ENCODE data around the gene TC2N. TPM values are rescaled to one million over a fixed set of nuclear protein-coding genes. Genes with fewer than 3 reads are reported as not detected.

The TC2N gene
- 100 to 1,000 TPM; 180 to 195 TPM for total RNA-seq

DNA sequence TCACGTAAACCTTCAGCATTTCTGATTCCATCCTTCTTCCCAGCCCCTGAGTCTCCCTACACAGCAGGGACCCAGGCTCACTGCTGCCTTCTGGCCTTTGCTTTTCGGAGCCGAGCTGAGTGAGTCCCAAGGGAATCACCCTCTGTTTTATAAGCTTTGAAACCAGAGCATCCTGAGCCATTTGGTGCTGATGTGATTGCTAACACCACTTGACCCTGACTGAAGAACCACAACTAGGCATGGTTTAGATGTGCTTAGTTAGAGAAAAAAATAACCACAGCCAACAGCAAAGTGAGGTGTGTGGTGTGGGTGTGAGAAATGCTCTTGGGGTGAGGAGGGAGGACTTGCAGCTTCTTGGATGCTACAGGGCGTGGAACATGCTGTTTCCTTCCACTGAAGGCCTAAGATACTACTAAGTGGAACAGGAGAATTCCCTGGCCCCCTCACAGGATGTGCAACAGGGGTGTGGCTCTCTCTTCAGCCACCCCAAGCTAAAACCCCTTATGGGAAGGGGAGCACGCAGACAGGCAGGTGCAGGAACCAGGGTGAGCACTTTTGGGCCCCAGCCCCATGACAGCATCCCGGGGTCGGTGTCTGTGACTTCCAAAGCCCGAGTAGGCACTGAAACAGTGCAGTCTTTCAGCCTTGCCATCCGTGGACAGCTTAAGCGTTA lies at the start of gene TC2N:
TC2N (minus strand) TSS at position 221 of the 673 bp plus-strand sequence. CDS start 53,767 bp downstream, outside the sequence.
- DNase-seq, result peak; percentile 81
- POLR2A ChIA-PET, result interaction anchor here (0.7 to 4.4 kb wide), 35 partner anchors 8 to 1483 kb away, joined by 3 to 34 read pairs (median 4); partner anchors contain the start of genes CPSF2, DGLUCY, NDUFB1 and PPP4R3A
- peak within 1 kb of the TSS; percentile 95 for H3K27ac Mint-ChIP-seq

DNA sequence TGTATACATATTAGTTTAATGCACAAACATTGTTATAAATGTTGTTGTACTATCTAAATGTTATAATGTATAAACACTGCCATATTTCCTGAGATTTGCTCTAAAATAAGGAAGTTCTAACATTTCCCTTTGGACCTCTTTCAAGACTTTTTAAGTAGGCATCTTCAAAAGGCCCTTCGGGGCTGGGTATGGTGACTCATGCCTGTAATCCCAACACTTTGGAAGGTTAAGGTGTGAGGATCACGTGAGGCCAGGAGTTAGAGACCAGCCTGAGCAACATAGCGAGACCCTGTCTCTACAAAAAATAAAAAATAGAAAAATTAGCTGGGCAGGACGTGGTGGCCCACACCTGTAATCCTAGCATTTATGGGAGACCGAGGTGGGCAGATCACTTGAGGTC lies 44.7 kb upstream of the TC2N start:
- H3K9me3 Mint-ChIP-seq, result no peaks in the 10 kb centered on the region
- DNase-seq, result no peak
- H3K36me3 Mint-ChIP-seq (ENCODE audit: low read depth), result no peaks in the 10 kb centered on the region
- ChIA-PET CTCF (interaction anchor here (0.7 to 3.3 kb wide), 24 partner anchors 13 to 403 kb away, joined by 3 to 25 read pairs (median 8); partner anchors contain the start of gene TC2N), POLR2A (interaction anchor here (0.7 to 1.0 kb wide), 4 partner anchors 45 to 152 kb away, joined by 3 to 5 read pairs (median 3); partner anchors contain the start of gene TC2N)
- no peak overlapping the region for H3K27ac Mint-ChIP-seq
- H3K27me3 Mint-ChIP-seq, result no peaks in the 10 kb centered on the region
- H3K4me3 Mint-ChIP-seq, result no peak overlapping the region
- H3K4me1 Mint-ChIP-seq, result peaks cover 11% of the 10 kb centered on the region

More for the DNA sequence above, at the start of gene TC2N:
- Mint-ChIP-seq H3K27me3 (no peaks in the 10 kb centered on the region), H3K4me1 (peaks cover 78% of the 10 kb centered on the region), H3K4me3 (peak within 1 kb of the TSS; percentile 94), H3K36me3 (ENCODE audit: low read depth) (peaks cover 42% of the 10 kb centered on the region), H3K9me3 (no peaks in the 10 kb centered on the region)
- CTCF ChIA-PET, result interaction anchor here (0.9 to 2.7 kb wide), 6 partner anchors 9 to 129 kb away, joined by 3 to 25 read pairs (median 3); no protein-coding TSS in a partner anchor

DNA sequence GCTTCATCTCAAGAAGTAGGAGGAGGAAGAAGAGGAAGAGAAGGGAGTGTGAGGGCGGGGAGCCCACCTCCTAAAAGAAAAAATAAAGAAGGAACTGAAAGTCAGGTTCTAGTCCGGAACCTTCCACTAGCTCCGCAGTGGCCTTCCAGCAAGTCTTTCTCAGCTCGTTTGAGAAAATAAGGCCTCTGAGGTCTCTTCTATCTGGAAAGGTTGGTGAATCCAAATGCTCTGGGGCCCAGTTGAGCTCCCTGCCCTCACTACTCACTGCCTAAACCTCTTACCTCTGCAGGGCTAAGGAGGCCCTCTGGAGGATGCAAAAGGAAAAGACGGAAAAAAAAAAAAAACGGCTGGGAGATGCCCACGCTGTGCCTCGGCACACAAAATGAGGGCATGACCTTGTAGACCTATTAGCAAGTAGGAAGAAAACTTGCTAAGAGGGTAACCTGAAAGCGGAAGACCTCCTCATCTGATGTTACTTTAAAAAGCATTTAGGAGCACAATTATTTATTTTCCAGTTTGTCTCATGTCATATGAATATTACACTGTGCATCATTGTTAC lies 44.2 kb upstream of the TC2N start:
- peak; percentile 51 for DNase-seq
- Mint-ChIP-seq H3K27me3 (no peaks in the 10 kb centered on the region), H3K36me3 (ENCODE audit: low read depth) (no peaks in the 10 kb centered on the region), H3K27ac (no peak overlapping the region), H3K4me1 (peaks cover 11% of the 10 kb centered on the region), H3K4me3 (no peak overlapping the region), H3K9me3 (no peaks in the 10 kb centered on the region)
- CTCF ChIA-PET, result interaction anchor here (0.7 to 3.3 kb wide), 48 partner anchors 10 to 402 kb away, joined by 3 to 25 read pairs (median 5); partner anchors contain the start of gene TC2N
- POLR2A ChIA-PET, result interaction anchor here (0.6 to 1.2 kb wide), 7 partner anchors 21 to 164 kb away, joined by 3 to 10 read pairs (median 3); partner anchors contain the start of gene TC2N

DNA sequence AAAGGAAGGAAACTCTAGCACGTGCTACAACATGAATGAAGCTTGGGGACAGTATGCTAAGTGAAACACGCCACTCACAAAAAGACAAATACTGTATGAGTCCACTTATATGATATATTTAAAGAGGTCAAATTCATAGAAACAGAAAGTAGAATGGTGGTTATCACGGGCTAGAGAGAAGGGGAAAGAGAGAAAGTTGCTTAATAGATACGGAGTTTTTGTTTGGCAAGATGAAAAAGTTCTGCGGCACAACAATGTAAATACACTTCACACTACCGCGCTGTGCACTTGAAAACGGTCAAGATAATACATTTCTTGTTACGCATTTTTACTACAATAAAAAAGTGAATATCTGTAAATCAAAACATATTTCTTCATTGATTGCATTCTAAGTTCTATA lies 42.9 kb upstream of the TC2N start:
- Mint-ChIP-seq H3K36me3 (ENCODE audit: low read depth) (no peaks in the 10 kb centered on the region), H3K4me1 (peaks cover 11% of the 10 kb centered on the region), H3K9me3 (no peaks in the 10 kb centered on the region), H3K27me3 (no peaks in the 10 kb centered on the region), H3K27ac (no peak overlapping the region), H3K4me3 (no peak overlapping the region)
- ChIA-PET CTCF (interaction anchor here (0.6 to 3.3 kb wide), 13 partner anchors 8 to 396 kb away, joined by 3 to 25 read pairs (median 6); partner anchors contain the start of gene TC2N), POLR2A (no interaction called here)
- DNase-seq, result no peak

DNA sequence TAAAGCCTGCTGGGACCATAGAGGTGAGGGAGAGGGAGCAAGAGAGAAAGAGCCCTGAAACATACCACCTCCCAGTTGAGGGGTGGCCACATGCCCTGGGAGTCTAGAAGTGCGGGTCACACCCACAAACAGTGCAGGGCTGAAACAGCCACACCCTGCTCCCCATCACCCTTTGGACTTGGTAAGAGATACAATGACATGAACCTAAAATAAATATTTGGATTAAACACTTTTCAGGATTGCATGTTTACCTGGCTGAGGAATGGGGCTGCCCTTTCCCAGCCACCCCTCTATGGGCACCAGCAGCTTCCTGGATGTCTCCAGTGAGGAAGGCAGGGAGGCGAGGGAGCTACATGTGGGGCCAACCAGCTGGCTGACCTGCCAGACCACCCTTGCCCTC lies 39.0 kb upstream of the TC2N start:
- Mint-ChIP-seq H3K36me3 (ENCODE audit: low read depth) (no peaks in the 10 kb centered on the region), H3K9me3 (no peaks in the 10 kb centered on the region), H3K4me3 (no peak overlapping the region), H3K27ac (no peak overlapping the region), H3K27me3 (peaks cover 3% of the 10 kb centered on the region), H3K4me1 (peaks cover 7% of the 10 kb centered on the region)
- POLR2A ChIA-PET, result no interaction called here
- DNase-seq, result no peak
- CTCF ChIA-PET, result no interaction called here

DNA sequence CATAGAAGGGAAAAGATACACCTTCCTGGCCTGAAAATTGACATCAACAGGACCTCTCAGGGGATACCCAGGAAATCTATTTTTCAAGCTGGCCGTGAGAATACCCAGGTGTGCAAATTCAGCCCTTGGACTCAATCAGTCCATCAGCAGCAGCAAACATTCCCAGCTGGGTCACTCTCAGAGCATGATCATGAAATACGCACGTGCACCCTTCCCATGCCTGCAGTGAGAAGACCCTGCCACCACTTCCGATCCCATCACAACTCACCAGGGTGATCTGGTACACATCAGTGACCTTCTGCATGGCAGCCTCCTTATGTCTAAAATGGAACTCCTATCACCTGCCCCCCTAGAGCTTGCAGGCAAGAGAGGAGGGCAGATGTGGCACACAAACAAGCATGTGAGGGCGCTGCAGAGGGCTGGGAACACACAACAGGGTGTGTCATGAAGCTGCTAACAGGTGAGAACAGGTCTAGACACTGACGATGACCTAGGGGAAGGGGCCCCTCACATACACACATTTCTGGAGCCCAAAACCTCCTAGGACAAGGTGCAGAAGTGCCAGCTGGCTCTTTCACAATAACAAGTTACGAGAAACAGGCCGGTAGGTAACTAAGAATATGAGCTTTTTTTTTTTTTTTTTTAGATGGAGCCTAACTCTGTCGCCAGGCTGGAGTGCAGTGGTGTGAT lies 37.8 kb upstream of the TC2N start:
- no peak for DNase-seq
- peaks cover 3% of the 10 kb centered on the region for H3K27me3 Mint-ChIP-seq
- peaks cover 2% of the 10 kb centered on the region for H3K4me1 Mint-ChIP-seq
- H3K27ac Mint-ChIP-seq, result no peak overlapping the region
- CTCF ChIA-PET, result interaction anchor here (0.6 to 1.2 kb wide), 2 partner anchors 13 to 29 kb away, joined by 3 read pairs; no protein-coding TSS in a partner anchor
- H3K9me3 Mint-ChIP-seq, result no peaks in the 10 kb centered on the region
- POLR2A ChIA-PET, result interaction anchor here (0.6 kb wide), 1 partner anchor 17 kb away, joined by 4 read pairs; no protein-coding TSS in a partner anchor
- H3K4me3 Mint-ChIP-seq, result no peak overlapping the region
- H3K36me3 Mint-ChIP-seq (ENCODE audit: low read depth), result no peaks in the 10 kb centered on the region

DNA sequence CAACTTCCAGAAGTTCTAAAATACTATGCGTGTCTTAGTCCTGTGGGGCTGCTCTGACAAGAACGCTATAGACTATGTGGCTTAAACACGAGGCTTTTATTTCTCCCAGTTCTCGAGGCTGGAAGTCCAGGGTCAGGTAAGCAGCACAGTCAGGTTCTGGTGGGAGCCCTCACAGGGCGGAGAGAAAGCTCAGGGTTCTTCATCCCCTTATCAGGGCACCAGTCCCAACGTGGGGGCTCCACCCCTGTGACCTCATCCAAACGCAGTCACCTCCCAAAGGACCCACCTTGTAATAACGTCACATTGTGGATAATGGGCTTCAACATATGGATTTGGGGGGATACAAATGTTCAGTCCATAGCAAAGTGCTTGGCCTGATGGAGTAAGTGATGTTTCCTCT lies 37.1 kb upstream of the TC2N start:
- no peaks in the 10 kb centered on the region for H3K36me3 Mint-ChIP-seq (ENCODE audit: low read depth)
- CTCF ChIA-PET, result no interaction called here
- peaks cover 2% of the 10 kb centered on the region for H3K4me1 Mint-ChIP-seq
- H3K27ac Mint-ChIP-seq, result no peak overlapping the region
- no peak for DNase-seq
- peaks cover 3% of the 10 kb centered on the region for H3K27me3 Mint-ChIP-seq
- POLR2A ChIA-PET, result no interaction called here
- no peaks in the 10 kb centered on the region for H3K9me3 Mint-ChIP-seq
- H3K4me3 Mint-ChIP-seq, result no peak overlapping the region

DNA sequence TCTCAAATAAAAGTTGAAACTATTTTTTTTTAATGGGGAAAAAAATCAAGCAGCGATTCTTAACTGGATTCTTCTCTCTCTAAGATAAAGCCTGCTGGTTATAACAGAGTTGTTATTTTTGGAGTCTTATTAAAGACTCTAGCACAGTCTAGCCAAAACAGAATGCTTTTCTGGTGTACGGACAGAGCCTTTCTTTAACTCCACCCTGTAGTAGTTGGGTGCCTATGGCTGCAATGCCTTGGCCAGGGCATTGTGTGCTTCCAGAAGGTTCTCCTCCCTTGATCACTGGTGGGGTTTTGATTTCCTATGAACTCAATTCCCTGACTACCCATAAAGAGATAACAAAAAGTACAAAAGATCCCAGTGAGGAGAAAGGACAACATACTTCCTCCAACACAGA lies 35.7 kb upstream of the TC2N start:
- CTCF ChIA-PET, result no interaction called here
- POLR2A ChIA-PET, result interaction anchor here (0.7 kb wide), 1 partner anchor 30 kb away, joined by 3 read pairs; no protein-coding TSS in a partner anchor
- DNase-seq, result no peak
- Mint-ChIP-seq H3K4me3 (no peak overlapping the region), H3K27ac (no peak overlapping the region), H3K36me3 (ENCODE audit: low read depth) (no peaks in the 10 kb centered on the region), H3K27me3 (peaks cover 3% of the 10 kb centered on the region), H3K9me3 (no peaks in the 10 kb centered on the region), H3K4me1 (peaks cover 1% of the 10 kb centered on the region)

DNA sequence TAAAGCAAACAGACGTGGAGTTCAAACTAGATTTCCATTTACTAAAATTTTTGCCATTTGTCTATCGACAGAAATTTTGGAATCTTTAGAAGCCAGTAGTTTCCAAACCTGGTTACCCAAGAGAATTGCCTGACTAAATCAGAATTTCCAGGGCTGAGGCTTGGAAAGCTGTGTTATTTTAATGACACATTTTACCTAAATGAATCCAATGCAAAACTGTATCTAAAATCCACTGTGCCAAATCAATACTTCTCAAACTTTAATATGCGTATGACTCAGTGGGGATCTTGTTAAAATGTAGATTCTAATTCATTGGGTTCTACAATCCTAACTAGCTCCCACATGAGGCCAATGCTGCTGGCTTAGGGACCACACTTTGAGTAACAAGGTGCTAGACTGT lies 35.0 kb upstream of the TC2N start:
- Mint-ChIP-seq H3K4me1 (no peaks in the 10 kb centered on the region), H3K36me3 (ENCODE audit: low read depth) (no peaks in the 10 kb centered on the region), H3K27me3 (peaks cover 3% of the 10 kb centered on the region), H3K9me3 (no peaks in the 10 kb centered on the region), H3K4me3 (no peak overlapping the region), H3K27ac (no peak overlapping the region)
- POLR2A ChIA-PET, result interaction anchor here (0.7 to 1.3 kb wide), 2 partner anchors 29 to 35 kb away, joined by 3 read pairs; partner anchors contain the start of gene TC2N
- CTCF ChIA-PET, result interaction anchor here (2.2 kb wide), 1 partner anchor 9 kb away, joined by 6 read pairs; no protein-coding TSS in a partner anchor
- no peak for DNase-seq

DNA sequence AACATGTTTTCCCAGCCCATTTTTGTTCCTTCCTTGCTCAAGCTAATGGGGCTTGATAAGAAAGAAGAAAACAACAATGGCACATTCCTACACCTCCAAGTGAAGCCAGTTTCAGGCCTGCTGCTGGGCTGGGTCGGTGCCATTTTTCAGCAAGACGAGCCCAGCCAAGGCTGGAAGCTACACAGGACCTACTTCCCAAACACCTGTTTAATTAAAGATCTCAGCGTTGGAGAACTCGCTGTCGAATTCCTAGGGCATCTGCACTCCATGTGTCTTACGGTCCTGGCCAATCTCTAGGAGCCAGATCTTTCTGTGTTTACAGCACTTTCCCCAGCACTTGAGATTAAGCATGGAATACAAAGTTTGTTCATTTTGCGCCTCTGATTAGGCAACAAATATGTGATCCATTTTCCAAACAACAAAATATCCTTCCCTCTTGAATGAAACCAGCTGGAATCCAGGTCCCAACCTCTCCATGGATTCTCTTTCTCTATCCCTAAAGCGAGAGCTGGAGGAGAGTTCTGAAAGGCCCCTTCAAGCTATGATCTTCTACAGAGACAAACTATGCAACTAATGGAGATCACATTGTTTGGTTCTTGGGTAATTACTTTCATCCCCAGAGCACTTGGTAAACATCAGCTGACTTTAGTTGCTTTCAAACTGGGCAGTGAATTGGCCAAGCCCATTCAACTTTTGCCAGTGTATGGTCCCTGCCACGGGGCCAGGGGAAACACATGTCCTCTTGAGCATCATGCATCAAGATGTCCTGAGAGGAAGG lies 34.3 kb upstream of the TC2N start:
- POLR2A ChIA-PET, result interaction anchor here (1.3 kb wide), 1 partner anchor 34 kb away, joined by 3 read pairs; the partner anchor contains the start of gene TC2N

DNA sequence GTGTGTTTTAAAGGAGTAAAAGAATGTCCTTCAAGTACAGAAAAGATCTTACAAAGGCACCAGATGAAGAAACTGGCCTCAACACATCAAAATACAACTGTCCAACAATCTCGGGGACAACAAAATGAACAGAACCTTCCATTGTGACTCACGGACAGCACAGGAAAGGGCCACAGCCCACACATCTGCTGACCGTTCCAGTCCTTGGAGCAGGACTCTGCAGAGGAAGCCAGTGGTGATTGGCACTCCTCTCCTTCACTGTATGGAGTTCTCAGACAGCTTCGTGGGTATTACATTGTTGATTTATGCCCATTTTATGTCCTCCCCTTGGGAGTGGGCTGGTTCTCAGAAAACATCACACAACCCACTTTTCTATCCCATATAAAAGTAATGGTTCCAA lies 32.5 kb upstream of the TC2N start:
- CTCF ChIA-PET, result interaction anchor here (0.6 to 1.3 kb wide), 3 partner anchors 10 to 383 kb away, joined by 3 to 7 read pairs (median 5); no protein-coding TSS in a partner anchor
- Mint-ChIP-seq H3K4me3 (no peak overlapping the region), H3K4me1 (peaks cover 4% of the 10 kb centered on the region), H3K27me3 (peaks cover 3% of the 10 kb centered on the region), H3K27ac (no peak overlapping the region), H3K9me3 (no peaks in the 10 kb centered on the region), H3K36me3 (ENCODE audit: low read depth) (no peaks in the 10 kb centered on the region)
- DNase-seq, result no peak
- POLR2A ChIA-PET, result interaction anchor here (1.5 kb wide), 1 partner anchor 64 kb away, joined by 4 read pairs; no protein-coding TSS in a partner anchor

More for the DNA sequence above, 34.3 kb upstream of the TC2N start:
- no peak for DNase-seq
- no peaks in the 10 kb centered on the region for H3K36me3 Mint-ChIP-seq (ENCODE audit: low read depth)
- peaks cover 3% of the 10 kb centered on the region for H3K27me3 Mint-ChIP-seq
- CTCF ChIA-PET, result interaction anchor here (2.2 kb wide), 1 partner anchor 9 kb away, joined by 6 read pairs; no protein-coding TSS in a partner anchor
- no peaks in the 10 kb centered on the region for H3K9me3 Mint-ChIP-seq
- no peak overlapping the region for H3K27ac Mint-ChIP-seq
- H3K4me1 Mint-ChIP-seq, result no peaks in the 10 kb centered on the region
- no peak overlapping the region for H3K4me3 Mint-ChIP-seq

DNA sequence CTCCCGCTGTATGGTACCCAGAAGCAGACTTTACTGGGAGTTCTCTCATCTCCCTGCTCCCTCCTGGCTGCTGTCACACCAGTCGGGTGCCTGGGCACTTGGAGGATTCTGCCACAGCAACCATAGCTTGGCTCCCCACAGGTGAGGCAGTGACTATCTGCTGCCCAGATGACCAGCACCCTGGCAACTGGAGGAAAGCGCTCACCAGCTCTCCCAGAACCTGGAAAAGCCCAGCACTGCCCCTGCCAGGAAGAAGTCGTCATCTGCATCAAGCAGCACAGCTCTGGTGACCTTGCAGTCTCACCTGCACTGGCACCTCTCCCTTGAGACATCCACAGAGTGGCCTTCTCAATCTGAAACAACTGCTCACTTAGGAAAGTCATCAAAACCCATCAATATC lies 31.9 kb upstream of the TC2N start:
- Mint-ChIP-seq H3K9me3 (no peaks in the 10 kb centered on the region), H3K27me3 (peaks cover 3% of the 10 kb centered on the region), H3K27ac (no peak overlapping the region), H3K4me3 (no peak overlapping the region), H3K36me3 (ENCODE audit: low read depth) (no peaks in the 10 kb centered on the region), H3K4me1 (peaks cover 4% of the 10 kb centered on the region)
- DNase-seq, result peak; percentile 39
- POLR2A ChIA-PET, result interaction anchor here (1.5 to 1.8 kb wide), 2 partner anchors 33 to 63 kb away, joined by 4 to 7 read pairs; partner anchors contain the start of gene TC2N
- CTCF ChIA-PET, result interaction anchor here (0.8 to 1.3 kb wide), 2 partner anchors 10 to 12 kb away, joined by 3 to 5 read pairs; no protein-coding TSS in a partner anchor

Measured in activated CD4-positive, alpha-beta memory T cell treated with anti-CD3 and anti-CD28 coated beads, Interleukin-2, amount 10 ng/mL, durations not matched to agents 7 days and 5 days (primary cell).